ENCODE results near the gene SEBOX.
"Not testable (repeated sequence)": the region's sequence is repeated elsewhere in the genome, so short reads cannot be mapped to it uniquely, and the experiment has no call there.

The SEBOX gene

DNA sequence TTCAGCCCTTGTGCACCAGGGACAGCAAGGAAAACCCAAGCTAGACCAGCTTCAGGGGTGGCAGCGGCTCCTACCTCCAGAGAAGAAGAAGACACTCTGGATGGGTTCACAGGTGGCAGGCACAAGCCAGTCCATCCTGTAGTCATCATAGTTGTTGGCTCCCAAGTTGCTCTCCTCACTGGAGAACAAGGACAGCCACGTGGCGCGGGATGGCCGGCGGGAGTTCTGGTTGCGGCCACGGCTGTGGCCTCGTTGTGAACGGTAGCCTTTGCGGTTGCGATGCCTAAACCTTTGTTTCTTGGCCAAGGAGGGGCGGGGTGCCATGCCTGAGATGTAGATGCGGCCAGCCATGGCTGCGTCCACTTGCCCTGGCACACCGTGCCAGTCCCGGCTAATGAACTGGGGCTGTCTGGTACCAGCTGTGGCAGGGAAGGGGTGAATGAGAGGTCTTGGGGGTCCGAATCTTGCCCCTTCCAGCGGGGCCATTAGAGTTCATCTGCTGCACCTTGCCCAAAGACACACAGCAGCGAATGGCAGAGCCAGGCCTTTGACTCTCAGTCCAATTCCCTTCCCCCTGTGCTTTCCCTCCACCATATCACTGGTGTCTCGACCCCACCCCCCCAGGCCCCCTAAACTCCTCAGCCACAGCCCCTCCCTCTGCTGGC lies 2.8 kb upstream of the SEBOX start:
- DNase-seq = no peak

DNA sequence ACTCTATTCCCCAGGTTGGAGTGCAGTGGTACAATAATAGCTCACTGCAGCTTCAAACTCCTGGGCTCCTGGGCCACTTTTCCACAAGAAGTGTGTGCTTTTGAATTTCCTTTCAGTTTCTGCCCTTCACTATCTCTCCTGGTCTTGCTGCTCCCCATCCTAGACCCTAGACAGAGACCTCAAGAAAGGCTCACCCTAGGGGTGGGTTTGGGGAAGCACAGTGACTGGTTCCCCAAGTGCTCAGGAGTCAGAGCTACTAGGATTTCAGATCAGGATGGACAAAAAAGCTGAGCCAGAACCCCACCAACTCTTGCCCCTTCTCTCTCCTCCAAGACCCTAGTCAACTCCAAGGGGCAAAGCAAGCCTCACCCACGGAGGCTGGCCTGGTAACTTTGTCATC lies 1.6 kb upstream of the SEBOX start:
- DNase-seq = no peak

DNA sequence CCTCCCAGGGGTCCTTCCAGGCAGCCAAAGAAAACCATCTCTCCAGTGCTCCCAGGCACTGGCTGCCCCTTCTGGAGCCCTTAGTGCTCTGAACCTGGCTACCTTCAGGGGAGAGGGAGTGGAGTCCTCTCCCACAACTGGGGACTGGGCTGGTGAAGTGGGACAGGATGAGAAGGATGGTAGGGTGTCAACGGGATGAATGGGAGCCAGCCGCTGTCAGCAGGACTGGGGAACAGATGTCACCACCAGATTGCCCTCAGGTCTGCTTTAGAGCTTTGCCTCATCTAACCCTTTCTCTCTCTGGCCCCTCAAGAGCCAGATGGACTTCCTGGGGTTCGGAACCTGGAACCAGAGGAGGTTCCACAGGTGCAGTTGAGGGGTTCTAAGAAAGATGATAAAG lies 488 bp upstream of the SEBOX start:
- no peak for DNase-seq

DNA sequence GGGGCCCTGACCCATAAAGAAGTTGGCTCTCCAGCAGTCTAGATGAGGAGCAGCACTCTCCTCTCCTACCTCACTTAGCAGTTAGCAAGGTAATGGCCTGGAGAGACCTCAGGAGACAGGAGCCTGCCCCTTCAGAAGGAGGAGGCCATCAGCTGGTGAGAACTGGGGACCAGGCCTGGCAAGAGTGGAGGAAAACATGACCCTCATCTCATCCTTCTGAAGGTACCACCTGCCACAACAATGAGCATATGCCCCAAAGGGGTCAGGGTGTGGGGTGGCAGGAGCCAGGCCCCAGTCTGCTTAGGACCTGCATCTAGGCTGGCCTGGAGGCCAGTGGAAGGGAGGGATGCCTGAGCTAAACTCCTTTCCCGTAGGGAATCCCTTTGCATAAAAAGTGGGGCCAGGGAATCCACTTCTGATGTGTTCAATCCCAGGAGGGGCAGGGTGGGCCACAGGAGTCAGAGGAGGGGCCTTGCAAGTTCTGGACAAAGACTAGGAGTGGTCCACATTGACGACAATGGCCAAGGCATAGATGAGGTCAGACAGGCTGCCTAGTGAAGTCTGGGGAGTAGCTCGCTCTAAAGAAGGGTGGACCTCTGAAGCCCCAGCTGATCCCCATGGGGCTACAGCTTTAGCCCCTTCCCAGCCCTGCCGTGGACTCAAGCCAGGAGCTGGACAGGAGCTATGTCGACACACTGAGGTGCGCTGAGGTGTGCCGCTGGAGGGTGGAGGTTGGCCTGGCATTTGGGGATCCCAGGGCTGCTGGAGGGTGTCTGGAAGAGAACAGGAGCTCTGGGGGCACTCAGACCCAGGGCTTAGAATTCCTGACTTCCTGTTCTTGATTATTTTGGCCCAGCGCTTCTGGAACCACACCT lies 986 bp downstream of the SEBOX start:
- no peak for DNase-seq

DNA sequence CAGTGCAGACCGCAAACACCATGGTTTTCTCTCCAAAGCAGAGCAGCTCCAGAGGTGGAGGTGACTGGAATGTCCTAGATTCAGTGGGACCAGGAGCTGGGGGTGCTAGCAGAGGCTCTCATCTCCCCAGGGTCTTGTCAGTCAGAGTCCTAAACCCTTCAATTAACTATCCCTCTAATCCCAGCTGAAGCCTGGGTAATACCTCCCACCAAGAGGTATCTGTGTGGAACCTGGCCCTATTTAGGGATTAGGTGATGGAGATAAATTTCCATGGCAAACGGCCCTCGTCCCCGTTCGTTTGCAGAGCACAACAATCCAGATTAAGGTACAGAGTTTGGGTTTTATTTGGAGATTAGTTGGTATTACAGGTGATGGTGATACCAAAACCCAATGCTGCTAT lies 1.8 kb downstream of the SEBOX start:
- no peak for DNase-seq

DNA sequence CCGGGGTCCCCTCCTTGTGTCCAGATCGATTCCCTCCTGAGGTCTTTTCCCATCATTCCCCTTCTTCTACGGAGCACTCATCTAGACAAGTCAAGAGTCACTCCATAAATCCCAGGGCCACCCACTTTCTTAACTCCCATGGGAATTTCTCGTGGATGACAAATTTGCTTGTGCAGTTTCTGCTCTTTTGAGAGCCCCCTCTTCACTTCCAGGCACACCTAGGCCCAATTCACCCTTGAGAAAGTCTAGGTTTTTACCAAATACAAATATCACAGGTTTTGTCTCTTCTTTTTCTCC lies 7.2 kb downstream of the SEBOX start:
- peak; percentile 50 for DNase-seq

DNA sequence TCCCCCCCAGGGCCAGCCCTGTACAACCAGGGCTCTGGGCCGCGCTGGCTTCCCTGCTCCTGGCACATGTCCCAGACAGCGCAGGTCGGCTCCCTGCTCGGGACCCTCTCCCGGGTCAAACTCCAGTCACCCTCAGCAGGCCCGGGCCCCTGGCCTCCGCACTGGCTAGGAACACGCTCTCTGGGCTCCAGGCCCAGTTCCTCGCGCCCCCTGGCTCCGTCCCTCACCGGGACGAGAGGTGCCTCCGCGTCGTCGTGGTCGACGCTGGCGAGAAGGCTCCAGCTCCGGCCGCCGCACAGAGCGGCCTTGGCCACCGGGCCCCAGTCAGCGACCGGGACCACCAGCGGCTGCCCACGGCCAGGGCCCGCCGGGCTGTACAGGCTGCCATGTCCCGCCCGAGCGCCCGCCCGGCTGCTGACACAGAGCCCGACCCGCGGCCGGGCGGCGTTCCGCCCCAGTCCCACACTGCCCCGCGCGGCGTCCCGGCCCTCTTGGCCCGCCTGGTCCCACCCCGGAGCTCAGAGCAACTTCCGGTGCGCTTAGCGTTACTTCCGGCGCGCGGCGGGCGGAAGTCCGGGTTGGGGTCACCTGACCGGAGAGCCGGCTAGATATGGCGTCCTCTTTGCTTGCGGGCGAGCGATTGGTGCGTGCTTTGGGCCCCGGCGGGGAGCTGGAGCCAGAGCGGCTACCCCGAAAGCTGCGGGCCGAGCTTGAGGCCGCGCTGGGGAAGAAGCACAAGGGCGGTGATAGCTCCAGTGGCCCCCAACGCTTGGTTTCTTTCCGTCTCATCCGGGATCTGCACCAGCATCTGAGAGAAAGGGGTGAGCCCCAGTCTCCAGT lies 7.7 kb downstream of the SEBOX start, which contains the start of gene POLDIP2:
TSS of gene POLDIP2 (minus strand) at position 467 of the 840 bp plus-strand sequence. CDS start at position 388, 79 bp downstream.
- peak; percentile 84 for DNase-seq

DNA sequence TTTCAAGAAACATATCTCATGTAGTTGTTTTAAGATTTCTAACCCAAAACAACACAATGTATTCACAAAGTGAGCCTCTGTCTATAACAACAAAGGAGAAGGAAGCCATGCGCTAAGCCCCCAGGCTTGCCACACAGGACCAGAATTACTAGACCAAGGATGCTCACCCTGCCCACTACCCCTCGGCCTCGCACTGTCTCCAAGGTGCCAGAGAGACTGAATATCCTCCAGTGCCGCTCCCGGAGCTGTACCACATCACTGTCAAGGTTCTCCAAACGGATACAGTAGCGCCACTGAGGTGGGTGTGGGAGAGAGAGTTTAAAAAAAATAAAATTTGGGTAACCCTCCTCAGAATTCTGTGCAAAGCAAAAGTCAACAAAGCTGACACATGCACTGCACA lies 14.7 kb downstream of the SEBOX start:
- no peak for DNase-seq

DNA sequence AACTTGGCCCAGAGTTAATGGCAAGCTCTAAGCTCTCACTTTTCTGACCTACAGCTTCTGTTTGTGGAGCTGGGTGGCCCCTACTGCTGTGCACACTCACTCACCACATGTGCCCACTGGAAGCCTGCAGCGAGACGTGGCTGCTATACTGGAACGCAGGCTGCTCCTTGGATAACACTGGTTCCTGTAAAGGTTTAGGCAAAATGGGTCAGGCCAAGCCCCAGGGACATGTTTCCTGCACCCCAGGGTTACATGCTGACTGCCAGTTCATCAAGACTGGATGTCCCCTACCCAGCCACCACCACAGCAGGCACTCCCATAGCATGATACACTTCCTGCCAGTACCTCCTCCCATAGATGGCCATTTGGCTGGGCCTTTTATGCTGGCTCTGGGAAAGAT lies 16.0 kb downstream of the SEBOX start:
- DNase-seq = no peak

DNA sequence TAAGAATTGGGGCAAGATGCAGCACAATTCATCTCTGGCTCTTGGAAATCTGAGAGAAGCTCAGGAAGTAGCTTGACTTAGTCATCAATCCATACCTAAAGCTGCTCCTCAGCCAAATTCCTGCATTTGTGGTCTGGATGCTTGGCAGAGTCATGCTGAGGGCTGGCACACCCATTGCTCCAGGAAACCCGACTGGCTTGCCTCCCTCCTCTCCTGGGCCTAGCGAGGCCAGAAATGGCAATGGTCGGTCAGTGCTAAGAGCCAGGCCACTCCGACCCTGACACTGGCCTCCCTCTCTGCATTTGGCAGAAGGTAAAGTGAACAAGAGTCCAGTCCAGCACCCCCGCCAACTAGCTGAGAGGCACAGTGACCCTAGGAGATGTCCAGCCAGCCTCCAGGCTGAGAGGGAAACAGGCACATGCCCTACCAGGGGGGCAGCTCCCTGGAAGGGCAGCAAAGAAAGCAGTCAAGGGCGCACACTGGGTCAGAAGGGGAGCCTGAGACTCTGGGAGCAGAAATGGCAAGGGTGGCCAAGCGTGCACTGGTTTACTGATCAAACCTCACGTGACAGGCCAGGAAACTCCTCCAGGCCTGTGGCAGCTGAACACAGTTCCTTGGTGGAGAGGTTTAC lies 17.6 kb downstream of the SEBOX start:
- no peak for DNase-seq

DNA sequence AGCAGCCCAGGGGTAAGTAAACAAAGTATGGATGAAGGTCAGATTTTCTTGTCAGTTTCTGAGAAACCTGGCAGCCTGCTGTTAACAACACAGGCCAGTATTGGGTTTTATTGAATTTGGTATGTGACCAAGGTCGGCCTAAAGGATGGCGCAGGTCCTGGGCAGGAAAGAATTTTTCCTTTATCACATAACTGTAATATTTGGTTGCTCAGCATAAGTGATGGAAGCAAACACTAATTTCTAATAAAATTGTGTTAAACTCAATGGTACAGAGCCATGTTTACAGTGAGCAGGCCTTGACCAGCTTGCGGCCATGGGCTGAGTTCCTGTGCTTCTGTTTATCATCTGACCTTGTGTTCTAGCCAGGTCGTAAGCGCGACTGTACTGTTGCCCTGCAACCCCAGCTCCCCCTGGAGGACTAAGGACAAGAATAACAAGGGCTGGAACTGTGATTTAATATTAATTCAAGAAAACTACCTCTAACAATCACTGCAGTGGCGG lies 18.2 kb downstream of the SEBOX start:
- DNase-seq = no peak

DNA sequence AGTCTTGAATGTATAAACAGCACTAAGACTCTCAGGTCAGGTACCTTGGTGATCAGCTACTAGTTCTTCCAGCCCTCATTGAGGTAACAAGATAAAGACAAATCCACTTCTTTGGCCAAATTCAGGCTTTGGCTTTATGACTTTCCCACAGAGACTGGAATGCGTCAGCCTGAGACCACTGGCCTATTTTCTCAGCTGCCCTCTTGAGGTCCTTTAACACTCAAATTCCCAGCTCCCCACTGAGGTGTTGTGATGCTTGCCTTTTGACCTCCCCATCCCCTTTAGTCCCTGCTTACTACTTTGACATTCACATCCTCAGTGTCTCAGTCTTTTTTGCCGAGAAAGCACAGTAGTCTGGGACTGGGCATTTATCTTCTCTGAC lies 18.8 kb downstream of the SEBOX start:
- no peak for DNase-seq

DNA sequence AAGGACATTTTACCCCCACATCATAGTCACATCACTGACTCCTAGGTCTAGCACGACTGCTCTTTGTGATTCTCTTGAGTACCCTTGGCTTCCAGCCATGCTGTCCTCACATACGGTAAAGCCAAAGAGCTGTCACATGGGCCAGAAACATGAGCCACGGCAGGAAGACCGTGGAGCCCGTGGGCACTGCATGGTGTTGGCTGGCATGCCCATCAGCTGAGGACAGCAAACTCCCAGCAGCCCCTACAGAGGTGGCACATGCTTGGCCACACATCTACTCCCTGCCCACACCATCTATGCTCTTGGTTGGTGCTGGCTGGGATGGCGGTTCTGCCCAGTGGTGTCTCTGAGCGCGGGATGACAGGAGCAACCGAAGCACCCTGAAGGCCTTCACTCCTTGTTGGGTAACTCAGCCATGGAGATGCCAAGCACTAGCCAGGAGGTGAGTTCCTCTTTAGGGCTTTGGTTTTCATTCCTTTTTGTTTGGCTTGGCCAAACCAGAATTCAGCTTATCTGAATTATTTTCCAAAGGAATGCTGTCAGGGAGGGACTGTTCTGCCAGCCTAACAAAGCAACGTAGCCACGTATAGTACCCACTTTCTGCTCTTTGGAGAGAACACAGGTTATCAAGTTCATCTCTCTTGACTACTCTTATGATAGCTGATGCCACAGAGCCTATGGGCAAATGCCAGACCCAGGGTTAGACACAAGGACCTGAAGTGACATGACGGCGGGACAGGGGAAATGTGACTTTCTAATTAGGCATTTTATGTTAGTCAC lies 19.4 kb downstream of the SEBOX start:
- peak; percentile 37 for DNase-seq

DNA sequence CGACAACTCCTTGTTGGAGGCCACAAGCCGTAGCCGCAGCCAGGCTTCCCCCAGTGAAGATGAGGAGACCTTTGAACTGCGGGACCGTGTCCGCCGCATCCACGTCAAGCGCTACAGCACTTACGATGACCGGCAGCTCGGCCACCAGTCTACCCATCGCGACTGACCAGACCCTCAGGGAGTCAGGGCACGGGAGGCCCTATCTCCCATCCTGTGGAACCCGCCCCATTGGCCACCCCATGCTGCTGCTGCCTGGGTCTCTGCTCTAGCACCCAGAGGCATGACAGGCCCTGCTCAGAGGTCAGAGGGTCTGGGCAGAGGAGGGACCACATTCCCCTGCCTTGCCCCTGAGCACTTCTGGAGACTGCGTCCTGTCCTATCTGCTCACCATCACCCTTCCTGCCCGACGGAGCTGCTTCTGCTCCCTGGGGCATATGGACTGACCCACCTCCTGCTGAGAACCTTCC lies 20.5 kb downstream of the SEBOX start:
- no peak for DNase-seq

DNA sequence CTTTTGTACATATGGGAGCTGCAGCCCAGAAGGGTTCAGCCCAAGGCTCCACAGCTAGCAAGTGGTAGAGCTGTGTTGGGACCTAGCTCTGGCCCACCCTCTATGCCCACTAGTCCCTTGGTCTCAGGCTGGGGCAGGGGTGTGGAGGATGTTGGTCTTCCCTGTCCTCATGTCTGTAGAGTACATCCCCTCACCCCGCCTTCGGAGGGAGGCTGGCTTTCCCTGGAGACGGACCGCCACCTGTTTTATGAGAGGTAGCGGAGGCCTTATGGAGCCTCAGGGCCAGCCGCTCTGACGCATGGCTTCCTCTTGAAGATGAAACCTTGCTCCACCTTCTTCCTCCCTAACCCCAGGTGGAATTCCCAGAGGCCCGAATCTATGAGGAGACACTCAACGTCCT lies 21.0 kb downstream of the SEBOX start:
- no peak for DNase-seq

DNA sequence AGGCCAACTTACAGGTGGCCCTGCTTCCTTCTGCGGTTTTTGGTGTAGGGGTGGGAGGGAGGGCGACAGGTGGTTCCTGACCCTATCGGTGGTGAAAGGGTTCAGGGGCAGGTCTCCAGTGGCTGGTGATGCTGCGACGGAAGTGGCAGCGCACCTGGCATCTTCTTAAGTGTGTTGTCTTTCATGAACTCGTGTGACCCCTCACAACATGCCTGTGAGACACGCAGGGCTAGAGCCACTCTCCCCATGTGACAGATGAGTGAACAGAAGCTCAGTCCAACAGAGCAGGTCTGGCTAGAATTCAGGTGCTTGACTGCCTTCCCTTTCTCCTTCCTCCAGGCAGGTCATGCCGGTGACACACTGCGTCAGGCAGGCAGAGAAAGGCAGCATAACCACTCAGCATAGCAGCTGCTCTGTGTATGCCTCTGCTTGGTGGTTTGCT lies 21.5 kb downstream of the SEBOX start:
- DNase-seq = no peak

DNA sequence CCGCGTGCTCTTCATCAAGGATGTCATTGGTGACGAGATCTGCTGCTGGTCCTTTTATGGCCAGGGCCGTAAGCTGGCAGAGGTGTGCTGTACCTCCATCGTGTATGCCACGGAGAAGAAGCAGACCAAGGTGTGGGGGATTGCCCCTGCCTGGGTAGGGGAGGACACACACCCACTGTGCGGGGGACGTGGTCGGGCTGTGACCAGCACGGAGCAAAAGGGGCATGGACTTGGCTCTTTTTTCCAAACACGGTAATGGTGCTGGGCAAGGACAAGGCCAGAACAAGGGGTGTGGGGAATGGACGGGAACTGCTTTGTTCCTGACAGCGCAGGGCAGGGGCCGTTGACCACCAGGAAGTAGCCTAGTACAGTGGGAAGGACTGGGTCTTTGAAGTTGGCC lies 22.7 kb downstream of the SEBOX start:
- DNase-seq = no peak

DNA sequence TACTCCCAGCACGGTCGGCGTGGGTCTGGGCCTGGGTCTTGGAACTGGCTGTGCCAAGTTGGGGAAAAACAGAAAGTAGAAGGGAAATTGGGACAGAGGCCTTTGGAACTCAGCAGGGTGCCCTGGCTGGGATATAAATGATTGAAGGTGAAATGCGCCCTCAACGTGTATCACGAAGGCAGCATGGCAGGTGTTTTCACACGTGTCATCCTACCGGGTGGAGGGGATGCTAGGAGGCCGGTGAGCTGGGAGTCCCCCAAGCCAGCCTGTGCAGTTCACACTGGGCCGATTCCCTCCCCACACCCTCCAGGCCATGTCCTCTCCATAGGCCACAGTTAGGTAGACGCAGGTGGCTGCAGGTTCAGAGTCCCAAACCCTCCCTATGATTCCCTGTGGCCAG lies 23.5 kb downstream of the SEBOX start:
- DNase-seq = no peak

DNA sequence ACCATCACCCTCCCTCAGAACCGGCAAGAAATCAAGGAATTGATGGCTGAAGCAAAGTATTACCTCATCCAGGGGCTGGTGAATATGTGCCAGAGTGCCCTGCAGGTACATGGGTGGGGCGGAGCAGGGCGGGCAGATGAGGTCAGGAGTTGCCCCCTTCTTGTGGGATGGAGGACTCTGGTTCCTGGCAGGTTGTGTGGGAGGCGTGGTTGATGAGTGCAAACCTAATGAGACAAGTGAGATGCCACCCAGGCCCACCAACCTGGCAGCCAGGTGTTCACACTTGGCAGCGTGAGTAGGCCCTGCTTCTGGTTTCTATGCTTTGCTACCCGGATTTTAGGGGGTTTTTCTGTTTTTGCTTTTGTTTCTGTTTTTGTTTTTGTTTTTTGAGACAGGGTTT lies 24.6 kb downstream of the SEBOX start:
- no peak for DNase-seq

DNA sequence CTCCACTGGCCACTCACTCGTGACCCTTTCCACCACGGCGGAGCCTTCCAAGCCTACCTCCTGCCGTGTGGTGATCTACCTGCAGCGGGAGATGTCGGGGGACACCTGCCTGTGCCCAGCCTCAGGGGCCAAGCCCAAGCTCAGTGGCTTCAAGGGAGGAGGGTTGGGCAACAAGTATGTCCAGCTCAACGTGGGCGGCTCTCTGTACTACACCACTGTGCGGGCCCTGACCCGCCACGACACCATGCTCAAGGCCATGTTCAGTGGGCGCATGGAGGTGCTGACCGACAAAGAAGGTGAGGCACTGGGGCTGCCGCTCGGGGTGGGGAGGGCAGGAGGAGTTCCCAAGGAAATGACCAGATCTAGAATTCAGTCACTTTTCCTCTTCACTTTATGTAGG lies 25.6 kb downstream of the SEBOX start:
- no peak for DNase-seq

DNA sequence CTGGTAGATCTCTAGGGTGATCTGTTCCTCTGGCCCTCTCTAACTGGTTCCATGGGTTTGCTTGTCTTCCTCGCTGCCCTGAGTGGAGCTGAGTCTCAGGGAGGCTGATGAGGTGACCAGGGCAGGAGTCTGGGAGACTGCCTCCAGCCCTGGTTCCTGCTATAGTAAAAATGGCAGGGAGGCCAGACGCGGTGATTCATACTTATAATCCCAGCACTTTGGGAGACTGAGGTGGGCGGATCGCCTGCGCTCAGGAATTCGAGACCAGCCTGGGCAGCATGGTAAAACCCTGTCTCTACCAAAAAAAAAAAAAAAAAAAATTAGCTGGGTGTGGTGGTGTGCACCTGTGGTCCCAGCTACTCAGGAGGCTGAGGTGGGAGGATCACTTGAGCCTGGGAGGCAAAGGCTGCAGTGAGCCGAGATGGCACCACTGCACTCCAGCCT lies 26.2 kb downstream of the SEBOX start:
- DNase-seq = not testable (repeated sequence)
